HG03342 (cell line): Measurements from ENCODE around the gene AFF2.
"Not testable (repeated sequence)": the region's sequence is repeated elsewhere in the genome, so short reads cannot be mapped to it uniquely, and the experiment has no call there.

ENCODE experiments used
- ATAC-seq: cut with Tn5 transposase; IDR thresholded peaks from one replicate; pipeline ENCODE4 v1.9.1; 2021; ENCODE audit warnings: mild to moderate bottlenecking, moderate library complexity; ENCODE audit not compliant: unreplicated experiment

Gene AFF2

GRCh38 chrX:148906628-148907027, 406.2 kb downstream of the AFF2 start:
- ATAC-seq, result not testable (repeated sequence)

- no peak for ATAC-seq
These were observed 409.3 kb downstream of the AFF2 start for GRCh38 chrX:148909758-148910157.

- ATAC-seq, result no peak
These were observed 413.6 kb downstream of the AFF2 start for GRCh38 chrX:148913971-148914370.

- peak; percentile 85 for ATAC-seq
These were observed 414.4 kb downstream of the AFF2 start for GRCh38 chrX:148914783-148915182.

GRCh38 chrX:148915474-148915873, 415.1 kb downstream of the AFF2 start:
- peak; percentile 20 for ATAC-seq

GRCh38 chrX:148917441-148917840, 417.0 kb downstream of the AFF2 start:
- no peak for ATAC-seq

GRCh38 chrX:148923631-148924030, 423.2 kb downstream of the AFF2 start:
- no peak for ATAC-seq

- ATAC-seq, result no peak
These were observed 426.0 kb downstream of the AFF2 start for GRCh38 chrX:148926371-148926770.

- ATAC-seq, result no peak
These were observed 428.4 kb downstream of the AFF2 start for GRCh38 chrX:148928811-148929210.

- ATAC-seq, result no peak
These were observed 429.3 kb downstream of the AFF2 start for GRCh38 chrX:148929686-148930085.

- no peak for ATAC-seq
These were observed 429.9 kb downstream of the AFF2 start for GRCh38 chrX:148930206-148930729.

- no peak for ATAC-seq
These were observed 433.5 kb downstream of the AFF2 start for GRCh38 chrX:148933881-148934280.

- ATAC-seq, result no peak
These were observed 437.9 kb downstream of the AFF2 start for GRCh38 chrX:148938348-148938747.

- no peak for ATAC-seq
These were observed 440.1 kb downstream of the AFF2 start for GRCh38 chrX:148940411-148940996.

GRCh38 chrX:148942754-148943153, 442.3 kb downstream of the AFF2 start:
- no peak for ATAC-seq

- ATAC-seq, result no peak
These were observed 447.1 kb downstream of the AFF2 start for GRCh38 chrX:148947399-148947975.

GRCh38 chrX:148956352-148956751, 455.9 kb downstream of the AFF2 start:
- no peak for ATAC-seq

GRCh38 chrX:148958901-148959300, 458.5 kb downstream of the AFF2 start:
- no peak for ATAC-seq

GRCh38 chrX:148960060-148960459, 459.6 kb downstream of the AFF2 start:
- ATAC-seq, result no peak

GRCh38 chrX:148961985-148962384, 461.6 kb downstream of the AFF2 start:
- no peak for ATAC-seq

- no peak for ATAC-seq
These were observed 476.4 kb downstream of the AFF2 start for GRCh38 chrX:148976571-148977400.

- ATAC-seq, result no peak
These were observed 479.4 kb downstream of the AFF2 start for GRCh38 chrX:148979786-148980185.
